Stimulated activated CD4-positive, alpha-beta T cell treated with anti-CD3 and anti-CD28 coated beads, Interleukin-12 subunit alpha, Interleukin-12 subunit beta, amount 100 ng/mL, for 4 hours (primary cell): ENCODE results near the gene MARCKSL1.
"Not testable (repeated sequence)": the region's sequence is repeated elsewhere in the genome, so short reads cannot be mapped to it uniquely, and the experiment has no call there.

Source experiments
- DNase-seq: peaks from one replicate; pipeline ENCODE4 v3.0.0-alpha.2; 2020

The MARCKSL1 gene

DNA sequence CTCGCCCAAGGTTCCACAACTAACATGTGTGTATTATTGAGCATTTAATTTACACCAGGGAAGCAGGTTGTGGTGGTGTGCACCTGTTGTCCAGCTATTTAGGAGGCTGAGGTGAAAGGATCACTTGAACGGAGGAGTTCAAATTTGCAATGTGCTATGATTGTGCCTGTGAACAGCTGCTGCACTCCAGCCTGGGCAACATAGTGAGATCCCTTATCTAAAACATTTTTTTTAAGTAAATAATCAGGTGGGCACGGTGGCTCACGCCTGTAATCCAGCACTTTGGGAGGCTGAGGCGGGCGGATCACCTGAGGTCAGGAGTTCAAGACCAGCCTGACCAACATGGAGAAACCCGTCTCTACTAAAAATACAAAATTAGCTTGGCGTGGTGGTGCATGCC lies 51.3 kb downstream of the MARCKSL1 start:
- not testable (repeated sequence) for DNase-seq
